Nephron (organoid): ENCODE measurements around the gene PLAAT5.
A peak's percentile ranks its signal among the peaks of the same experiment; 100 is the strongest.

ENCODE experiments used
- H3K27ac Mint-ChIP-seq, 3 experiments: 2 replicates each; pipeline ENCODE4 v1.8.0; 2020; ENCODE audit warnings: mixed read lengths in 3 of 3, mild to moderate bottlenecking in 2 of 3, moderate library complexity in 1 of 3
- H3K27me3 Mint-ChIP-seq: 2 replicates; pipeline ENCODE4 v1.8.0; 2021; ENCODE audit warnings: low read depth, mild to moderate bottlenecking, moderate library complexity, mixed read lengths
- H3K36me3 Mint-ChIP-seq: 2 replicates; pipeline ENCODE4 v1.8.0; 2020; ENCODE audit warnings: low read depth, mixed read lengths
- H3K4me1 Mint-ChIP-seq: 2 replicates; pipeline ENCODE4 v1.8.0; 2020; ENCODE audit warnings: mixed read lengths
- H3K4me3 Mint-ChIP-seq, 3 experiments: 2 replicates each; pipeline ENCODE4 v1.8.0; 2020; ENCODE audit warnings: mild to moderate bottlenecking in 3 of 3, mixed read lengths in 3 of 3, moderate library complexity in 2 of 3
- H3K9me3 Mint-ChIP-seq: 2 replicates; pipeline ENCODE4 v1.8.0; 2020; ENCODE audit warnings: mixed read lengths
- CTCF ChIP-seq, 3 experiments: fragments of 200-600 bp; sonication (generic); IDR thresholded peaks; one replicate each; pipeline ENCODE4 v1.5.0; 2021; ENCODE audit warnings: antibody characterized with exemption in 3 of 3; ENCODE audit not compliant: unreplicated experiment in 3 of 3

Gene PLAAT5

DNA sequence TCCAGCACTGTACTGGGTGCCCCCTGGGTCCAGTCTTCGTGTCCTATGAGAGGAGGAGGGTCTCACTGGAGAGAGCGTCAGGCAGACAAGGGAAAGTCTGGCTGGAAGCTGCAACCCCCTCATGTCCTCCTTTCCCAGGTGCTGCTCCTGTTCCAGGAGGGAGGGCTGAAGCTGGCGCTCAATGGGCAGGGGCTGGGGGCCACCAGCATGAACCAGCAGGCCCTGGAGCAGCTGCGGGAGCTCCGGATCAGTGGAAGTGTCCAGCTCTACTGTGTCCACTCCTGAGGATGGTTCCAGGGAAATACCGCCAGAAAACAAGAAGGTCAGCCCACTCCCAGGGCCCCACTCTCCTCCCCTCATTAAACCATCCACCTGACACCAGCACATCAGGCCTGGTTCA is 25.1 kb upstream of the PLAAT5 start:
- H3K4me1 Mint-ChIP-seq, result peaks cover 2% of the 10 kb centered on the region
- no peaks in the 10 kb centered on the region for H3K36me3 Mint-ChIP-seq
- no peak overlapping the region for H3K4me3 Mint-ChIP-seq
- no peak for TF ChIP-seq CTCF (IDR thresholded peaks at IDR 0.05; ENCODE audit: unreplicated experiment in 3 of 3)
- peaks cover 7% of the 10 kb centered on the region for H3K9me3 Mint-ChIP-seq
- H3K27me3 Mint-ChIP-seq, result peaks cover 2% of the 10 kb centered on the region
- no peak overlapping the region for H3K27ac Mint-ChIP-seq

DNA sequence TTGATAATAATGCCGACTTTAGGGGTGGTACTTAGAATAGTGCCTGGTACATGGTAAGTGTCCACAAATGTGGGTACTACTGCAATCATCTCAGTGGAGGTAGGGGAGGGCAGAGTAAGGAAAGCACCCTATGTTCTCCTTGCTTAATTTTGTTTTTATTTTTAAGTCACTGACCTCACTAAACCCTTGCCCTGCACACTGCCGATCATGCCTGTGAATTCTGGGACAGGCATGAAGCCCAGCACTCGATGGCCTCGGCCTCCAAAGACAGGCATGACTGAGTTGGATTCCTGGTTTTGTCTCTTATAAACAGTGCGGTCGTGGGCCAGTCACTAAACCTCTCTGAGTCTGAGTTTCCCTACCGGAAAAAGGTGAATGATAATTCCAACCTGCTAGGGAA is 21.8 kb upstream of the PLAAT5 start:
- H3K36me3 Mint-ChIP-seq, result no peaks in the 10 kb centered on the region
- H3K4me3 Mint-ChIP-seq, result no peak overlapping the region
- H3K4me1 Mint-ChIP-seq, result peaks cover 5% of the 10 kb centered on the region
- no peak for TF ChIP-seq CTCF (IDR thresholded peaks at IDR 0.05; ENCODE audit: unreplicated experiment in 3 of 3)
- peaks cover 4% of the 10 kb centered on the region for H3K27me3 Mint-ChIP-seq
- no peak overlapping the region for H3K27ac Mint-ChIP-seq
- H3K9me3 Mint-ChIP-seq, result peaks cover 2% of the 10 kb centered on the region

DNA sequence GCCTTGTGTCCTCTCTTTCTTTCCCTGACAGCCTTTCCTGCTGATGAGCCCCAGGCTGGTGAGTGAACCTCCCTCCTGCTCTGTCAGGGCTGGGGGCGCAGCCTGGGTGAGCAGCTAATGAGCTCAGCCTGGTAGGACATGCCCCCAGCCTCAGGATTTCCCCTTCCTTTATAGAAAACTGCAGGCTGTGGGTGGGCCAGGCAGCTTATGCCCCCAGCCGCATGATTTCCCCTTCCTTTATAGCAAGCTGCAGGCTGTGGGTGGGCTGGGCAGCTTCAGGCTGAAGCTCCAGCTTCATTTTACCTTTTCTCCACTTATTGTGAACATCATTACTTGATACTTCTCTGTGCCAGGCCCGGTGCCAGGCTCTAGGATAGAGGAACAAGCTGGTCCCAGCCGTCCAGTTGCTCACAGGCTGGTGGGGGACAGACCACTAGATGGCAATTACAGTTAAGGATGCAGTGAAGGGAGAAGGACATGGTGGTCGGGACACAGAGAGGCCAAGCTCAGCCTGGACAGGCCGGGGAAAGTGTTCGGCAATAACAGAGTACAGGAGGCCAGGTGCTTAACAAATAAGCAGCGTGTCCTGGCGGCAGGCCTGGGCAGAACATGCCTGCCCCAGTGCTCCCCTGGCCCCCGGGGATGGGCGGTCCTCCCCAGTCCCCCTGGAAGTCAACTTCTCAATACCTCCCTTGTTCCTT is 20.2 kb upstream of the PLAAT5 start:
- Mint-ChIP-seq H3K27me3 (peaks cover 4% of the 10 kb centered on the region), H3K9me3 (no peaks in the 10 kb centered on the region), H3K4me1 (peaks cover 5% of the 10 kb centered on the region), H3K36me3 (no peaks in the 10 kb centered on the region), H3K4me3 (no peak overlapping the region), H3K27ac (peak overlapping the region in 2 of 3 experiments; percentile 40 to 67)
- TF ChIP-seq CTCF (IDR thresholded peaks at IDR 0.05; ENCODE audit: unreplicated experiment in 3 of 3), result no peak

- TF ChIP-seq CTCF (IDR thresholded peaks at IDR 0.05; ENCODE audit: unreplicated experiment in 3 of 3), result no peak
- Mint-ChIP-seq H3K4me3 (no peak overlapping the region), H3K36me3 (no peaks in the 10 kb centered on the region), H3K27me3 (peaks cover 4% of the 10 kb centered on the region), H3K27ac (peak overlapping the region in 1 of 3 experiments; percentile 67), H3K4me1 (peaks cover 5% of the 10 kb centered on the region), H3K9me3 (no peaks in the 10 kb centered on the region)
Measured at GRCh38 chr11:63510360-63511047, 19.5 kb upstream of the PLAAT5 start.

DNA sequence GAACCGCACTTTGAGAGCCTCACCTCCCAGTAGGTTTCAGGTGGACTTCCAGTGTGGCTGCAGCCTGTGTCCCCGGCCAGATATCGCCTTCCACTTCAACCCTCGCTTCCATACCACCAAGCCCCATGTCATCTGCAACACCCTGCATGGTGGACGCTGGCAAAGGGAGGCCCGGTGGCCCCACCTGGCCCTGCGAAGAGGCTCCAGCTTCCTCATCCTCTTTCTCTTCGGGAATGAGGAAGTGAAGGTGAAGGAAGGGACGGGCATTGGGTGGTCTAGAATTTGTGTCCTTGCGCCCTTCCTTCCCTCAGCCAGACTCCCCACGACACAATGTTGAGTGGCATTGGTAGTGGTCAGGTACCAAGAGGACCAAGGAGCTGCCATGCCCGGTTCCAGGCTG is 17.8 kb upstream of the PLAAT5 start:
- TF ChIP-seq CTCF (IDR thresholded peaks at IDR 0.05; ENCODE audit: unreplicated experiment in 3 of 3), result no peak
- Mint-ChIP-seq H3K4me1 (peaks cover 5% of the 10 kb centered on the region), H3K4me3 (no peak overlapping the region), H3K9me3 (no peaks in the 10 kb centered on the region), H3K27ac (no peak overlapping the region), H3K27me3 (peaks cover 14% of the 10 kb centered on the region), H3K36me3 (no peaks in the 10 kb centered on the region)

- Mint-ChIP-seq H3K4me3 (no peak overlapping the region), H3K27me3 (peaks cover 15% of the 10 kb centered on the region), H3K27ac (no peak overlapping the region), H3K4me1 (peaks cover 5% of the 10 kb centered on the region), H3K9me3 (no peaks in the 10 kb centered on the region), H3K36me3 (no peaks in the 10 kb centered on the region)
- TF ChIP-seq CTCF (IDR thresholded peaks at IDR 0.05; ENCODE audit: unreplicated experiment in 3 of 3), result no peak
Measured at GRCh38 chr11:63508009-63508408, 17.0 kb upstream of the PLAAT5 start.
